ENCODE data around the gene POR.
"Not testable (repeated sequence)": the region's sequence is repeated elsewhere in the genome, so short reads cannot be mapped to it uniquely, and the experiment has no call there.

Gene POR

DNA sequence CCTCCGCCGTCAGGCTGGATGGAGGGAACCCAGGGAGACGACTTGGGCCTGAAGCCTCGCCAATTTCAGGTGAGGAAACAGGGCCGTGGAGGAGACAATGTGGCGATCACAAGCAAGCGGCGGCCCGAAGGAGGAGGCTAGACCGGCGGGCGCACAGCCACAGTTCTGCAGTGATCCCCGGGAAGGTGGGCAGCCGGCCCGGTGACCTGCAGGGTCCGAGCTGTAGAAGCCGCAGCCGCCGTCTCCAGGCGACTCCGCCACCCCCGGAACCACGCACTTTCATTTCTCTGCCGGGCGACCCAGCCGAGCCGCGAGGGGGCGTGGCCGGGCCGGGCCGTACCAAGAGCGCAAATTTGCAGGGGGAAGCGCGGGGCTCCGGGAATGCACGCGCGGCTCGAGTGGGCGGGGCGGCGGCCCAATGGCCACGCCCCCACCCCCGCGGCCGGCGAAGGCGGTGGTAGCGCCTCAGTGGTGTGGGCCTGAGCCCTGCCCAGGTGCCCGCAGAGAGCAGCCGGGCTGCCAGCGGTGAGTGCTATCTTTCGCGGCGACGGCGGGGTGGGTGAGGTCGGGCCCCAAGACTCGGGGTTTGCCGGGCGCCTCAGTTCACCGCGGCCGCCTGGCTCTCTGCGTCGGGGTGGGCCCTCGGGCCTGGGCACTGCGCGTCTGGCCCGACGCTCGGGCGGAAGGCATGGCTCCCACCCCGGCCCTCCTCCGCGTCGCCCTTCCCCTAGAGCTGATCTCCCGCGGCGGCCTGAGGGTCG, at the start of gene POR:
Gene POR (plus strand): TSS at position 501 of the 761 bp plus-strand sequence. CDS start 38,847 bp downstream, outside the sequence.
- DNase-seq: peak; percentile 96

DNA sequence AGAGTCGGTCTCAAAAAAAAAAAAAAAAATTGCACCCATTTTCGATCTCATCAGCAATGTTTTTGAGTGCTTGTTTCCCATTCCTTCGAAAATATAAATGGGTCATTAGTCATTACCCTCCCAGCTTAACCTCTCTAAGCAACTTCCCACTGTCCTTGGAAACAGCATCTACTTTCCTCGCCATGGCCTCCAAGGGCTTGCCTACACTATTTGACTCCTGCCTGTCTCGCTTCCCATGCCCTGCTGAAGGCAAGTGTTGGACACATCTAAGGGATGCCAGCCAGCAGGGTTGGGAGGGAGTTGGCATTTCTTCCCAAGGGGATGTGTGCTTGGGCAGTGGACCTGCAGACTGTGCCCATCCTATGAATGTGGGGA, 48.9 kb upstream of the POR start:
- DNase-seq: no peak

DNA sequence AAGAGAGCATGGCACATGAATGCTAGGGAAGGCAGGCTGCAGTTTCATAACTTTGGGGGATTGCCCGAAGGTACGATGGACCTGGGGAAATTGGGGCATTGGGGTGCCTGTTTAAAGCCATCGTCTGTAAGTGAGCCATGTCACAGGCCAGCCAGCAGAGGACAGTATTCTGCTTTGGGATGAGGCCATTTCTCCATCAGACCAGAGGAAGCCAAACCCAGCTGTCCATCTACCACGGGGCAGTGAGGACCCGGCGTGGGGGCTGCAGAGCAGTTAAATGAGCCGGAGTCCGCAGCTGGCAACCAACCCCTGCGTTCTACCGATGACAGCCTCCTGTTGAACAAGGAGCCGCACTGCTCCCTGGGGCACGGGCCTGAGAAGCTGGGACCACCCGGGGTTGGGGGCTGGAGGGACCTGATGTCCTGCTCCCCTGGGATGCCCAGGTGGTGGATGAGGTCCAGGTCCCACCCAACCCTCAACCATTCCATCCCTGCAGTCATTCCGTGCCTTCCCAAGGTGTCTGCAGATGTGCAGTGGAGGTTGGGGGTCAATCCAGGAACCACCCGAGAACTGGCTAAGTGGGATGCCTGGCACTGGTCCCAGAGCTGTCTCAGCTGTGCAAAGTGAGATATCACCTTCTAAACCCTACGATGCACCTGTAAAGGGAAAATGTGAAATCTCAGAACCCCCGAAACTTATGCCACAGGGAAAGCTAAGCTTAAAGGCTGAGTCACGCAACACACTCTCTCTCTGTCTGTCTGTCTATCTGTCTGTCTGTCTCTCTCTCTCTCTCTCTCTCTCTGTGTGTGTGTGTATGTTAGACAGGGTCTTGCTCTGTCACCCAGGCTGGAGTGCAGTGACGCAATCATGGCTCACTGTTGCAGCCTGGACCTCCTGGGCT, 48.2 kb upstream of the POR start:
- peak; percentile 31 to 35 for DNase-seq

DNA sequence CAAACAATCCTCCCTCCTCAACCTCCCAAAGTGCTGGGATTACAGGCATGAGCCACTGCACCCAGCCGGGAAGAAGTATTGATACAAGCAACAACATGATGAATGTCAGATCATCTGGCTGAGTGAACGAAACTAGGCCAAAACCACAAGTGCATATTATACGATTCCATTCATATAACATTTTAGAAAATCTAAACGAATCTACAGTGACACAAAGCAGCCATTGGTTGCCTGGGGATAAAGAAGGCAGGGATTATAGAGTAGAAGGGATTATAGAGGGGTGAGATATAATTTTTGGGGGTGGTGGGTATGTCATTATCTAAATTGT, 47.6 kb upstream of the POR start:
- no peak for DNase-seq

DNA sequence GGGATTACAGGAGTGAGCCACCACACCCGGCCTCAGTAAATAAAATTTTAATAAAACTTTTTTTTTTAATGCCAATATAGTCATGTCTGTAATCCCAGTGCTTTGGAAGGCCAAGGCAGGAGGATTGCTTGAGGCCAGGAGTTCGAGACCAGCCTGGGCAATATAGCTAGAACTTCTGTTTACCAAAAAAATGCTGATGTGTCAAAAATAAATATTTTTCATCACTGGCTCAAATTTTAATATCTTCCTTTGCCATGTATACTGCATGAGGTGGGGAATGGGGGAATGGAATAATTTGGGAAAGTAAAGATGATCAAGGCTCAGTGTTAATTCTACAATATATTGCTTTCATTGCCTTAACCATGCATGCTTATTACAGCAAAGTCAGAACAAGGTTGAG, 46.8 kb upstream of the POR start:
- no peak for DNase-seq

DNA sequence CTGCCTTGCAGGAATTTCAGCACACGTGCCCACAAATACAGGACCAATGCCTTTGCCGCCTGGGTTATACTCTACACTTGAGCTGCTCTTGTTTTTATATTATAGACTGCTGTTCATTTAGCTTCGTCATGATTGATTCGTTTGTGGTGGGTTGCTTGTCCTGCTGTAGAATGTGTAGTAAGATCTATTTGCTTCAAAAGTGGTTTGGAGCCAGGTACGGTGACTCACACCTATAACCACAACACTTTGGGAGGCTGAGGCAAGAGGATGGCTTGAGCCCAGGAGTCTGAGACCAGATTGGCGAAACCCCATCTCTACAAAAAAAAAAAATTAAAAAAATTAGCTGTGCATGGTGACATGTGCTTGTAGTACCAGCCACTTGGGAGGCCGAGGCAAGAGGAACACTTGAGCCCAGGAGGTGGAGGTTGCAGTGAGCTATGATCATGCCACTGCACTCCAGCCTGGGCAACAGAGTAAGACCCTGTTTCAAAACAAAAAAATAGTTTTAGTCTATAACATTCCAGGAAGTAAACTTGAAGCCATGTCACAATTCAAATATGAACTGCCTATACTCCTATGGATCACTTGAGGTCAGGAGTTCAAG, 45.1 kb upstream of the POR start:
- DNase-seq: no peak

DNA sequence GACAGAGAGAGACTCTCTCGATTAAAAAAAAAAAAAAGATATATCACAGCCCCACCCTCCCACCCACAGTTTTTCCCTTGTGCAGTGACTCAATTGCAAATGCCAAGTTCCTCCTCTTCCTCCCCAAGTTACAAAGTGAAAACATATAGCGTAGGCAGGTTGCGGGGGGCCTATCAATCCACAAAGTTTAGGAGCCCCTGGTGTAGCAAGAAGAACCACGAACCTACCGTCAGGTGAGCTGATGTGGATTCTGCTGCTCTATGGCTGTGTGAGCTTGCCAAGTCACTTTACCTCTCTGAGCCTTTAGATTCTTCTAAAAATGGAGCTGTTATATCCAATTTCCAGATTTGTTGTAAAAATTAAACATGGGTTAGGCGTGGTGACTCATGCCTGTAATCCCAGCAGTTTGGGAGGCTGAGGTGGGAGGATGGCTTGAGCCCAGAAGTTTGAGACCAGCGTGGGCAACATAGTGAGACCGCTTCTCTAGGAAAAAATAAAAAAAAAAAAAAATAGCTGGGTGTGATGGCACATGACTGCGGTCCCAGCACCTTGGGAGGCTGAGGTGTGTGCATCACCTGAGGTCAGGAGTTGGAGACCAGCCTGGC, 44.3 kb upstream of the POR start:
- no peak for DNase-seq

DNA sequence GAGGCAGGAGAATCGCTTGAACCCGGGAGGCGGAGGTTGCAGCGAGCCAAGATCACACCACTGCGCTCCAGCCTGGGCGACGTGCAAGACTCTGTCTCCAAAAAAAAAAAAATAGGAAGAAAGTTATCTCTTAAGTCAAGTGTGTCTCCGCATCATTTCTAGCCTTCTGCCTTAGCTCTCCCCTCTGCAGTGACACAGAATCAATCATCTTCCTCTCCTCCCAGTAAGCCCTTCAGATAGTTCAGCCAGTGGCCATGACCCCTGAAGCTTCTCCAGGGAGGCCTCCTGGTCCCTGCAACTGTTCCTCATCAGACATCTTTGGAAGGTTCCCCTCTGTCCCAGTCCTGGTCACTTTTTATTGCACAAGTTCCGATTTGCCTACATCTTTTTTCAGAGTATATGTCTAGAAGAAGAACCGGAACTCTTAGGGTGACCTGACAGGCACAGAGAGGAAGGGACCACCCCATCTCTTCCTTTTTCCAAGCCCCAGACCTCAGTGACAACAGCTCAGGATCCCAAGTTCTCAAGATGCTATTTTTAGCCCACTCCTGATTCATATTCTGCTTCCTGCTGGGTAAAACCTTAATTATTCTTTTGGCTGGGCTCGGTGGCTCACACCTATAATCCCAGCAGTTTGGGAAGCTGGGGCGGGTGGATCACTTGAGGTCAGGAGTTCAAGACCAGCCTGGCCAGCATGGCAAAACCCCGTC, 42.7 kb upstream of the POR start:
- no peak for DNase-seq

DNA sequence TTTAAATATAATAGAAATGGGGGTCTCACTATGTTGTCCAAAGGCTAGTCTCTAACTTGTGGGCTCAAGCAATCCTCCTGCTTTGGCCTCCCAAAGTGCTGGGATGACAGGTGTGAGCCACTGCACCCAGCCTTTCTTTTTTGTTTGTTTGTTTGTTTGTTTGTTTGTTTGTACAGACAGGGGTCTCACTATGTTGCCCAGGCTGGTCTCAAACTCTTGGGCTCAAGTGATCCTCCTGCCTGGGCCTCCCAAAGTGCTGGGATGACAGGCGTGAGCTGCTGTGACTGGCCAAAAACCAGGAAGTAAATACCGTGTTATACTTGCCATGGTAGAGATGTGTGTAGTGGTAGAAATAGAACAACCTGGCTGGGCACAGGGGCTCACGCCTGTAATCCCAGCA, 40.8 kb upstream of the POR start:
- not testable (repeated sequence) for DNase-seq

DNA sequence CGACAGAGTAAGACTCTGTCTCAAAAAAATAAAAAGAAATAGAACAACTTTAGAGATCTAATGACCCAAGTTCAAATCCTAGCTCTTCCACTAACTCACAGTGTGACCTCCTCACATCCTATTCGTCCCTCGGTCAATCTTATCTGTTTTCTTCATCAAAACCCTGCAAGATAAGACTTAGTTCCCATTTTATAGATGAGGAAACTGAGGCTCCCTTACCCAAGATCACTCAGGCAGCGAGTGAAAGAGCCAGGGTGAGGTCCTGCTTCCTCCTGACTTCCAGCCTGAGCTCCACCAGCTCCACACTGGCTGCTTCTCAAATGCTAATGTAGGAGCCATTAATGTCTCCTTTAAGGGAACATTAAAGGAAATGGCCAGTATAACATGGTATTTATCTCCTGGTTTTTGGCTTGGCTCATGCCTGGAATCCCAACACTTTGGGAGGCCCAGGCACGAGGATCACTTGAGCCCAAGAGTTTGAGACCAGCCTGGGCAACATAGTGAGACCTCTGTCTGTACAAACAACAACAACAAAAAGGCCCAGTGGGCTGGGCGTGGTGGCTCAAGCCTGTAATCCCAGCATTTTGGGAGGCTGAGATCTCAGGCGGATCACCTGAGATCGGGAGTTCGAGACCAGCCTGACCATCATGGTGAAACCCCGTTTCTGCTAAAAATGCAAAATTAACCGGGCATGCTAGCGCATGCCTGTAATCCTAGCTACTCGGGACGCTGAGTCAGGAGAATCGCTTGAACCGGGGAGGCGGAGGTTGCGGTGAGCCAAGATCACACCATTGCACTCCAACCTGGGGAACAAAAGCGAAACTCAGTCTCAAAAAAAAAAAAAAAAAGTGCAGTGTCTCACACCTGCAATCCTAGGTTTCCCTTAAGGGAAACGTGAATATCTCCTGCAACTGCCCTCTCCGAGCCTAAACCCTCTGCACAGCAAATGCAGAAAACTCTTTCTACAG, 39.6 kb upstream of the POR start:
- no peak for DNase-seq

DNA sequence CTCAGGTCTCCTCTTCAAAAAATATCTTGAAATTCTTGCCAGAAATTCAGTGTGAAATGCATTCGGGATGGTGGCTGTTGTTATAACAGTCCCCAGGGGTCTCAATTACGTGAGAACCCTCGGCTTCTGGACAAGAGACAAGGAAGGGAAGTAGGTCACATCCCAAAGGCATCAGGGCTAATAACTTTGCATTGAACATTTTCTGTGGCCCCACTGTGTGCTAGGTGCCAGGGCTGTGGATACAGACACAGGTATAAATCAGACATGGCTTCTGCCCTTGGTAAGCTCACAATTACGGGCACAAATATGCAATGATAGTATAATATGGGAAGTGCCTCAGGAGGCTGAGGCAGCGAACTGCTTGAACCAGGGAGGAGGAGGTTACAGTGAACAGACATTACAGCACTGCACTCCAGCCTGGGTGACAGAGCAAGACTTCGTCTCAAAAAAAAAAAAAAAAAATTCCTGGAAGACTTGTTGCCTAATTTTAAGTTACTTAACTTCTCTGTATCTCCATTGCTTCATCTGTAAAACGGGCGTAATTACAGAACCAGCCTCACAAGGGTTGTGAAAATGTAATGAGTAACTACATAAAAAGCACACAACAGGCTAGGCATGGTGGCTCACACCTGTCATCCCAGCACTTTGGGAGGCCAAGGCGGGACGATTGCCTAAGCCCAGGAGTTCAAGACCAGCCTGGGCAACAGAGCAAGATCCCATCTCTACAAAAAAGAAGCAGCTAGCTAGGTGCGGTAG, 38.7 kb upstream of the POR start:
- no peak for DNase-seq

DNA sequence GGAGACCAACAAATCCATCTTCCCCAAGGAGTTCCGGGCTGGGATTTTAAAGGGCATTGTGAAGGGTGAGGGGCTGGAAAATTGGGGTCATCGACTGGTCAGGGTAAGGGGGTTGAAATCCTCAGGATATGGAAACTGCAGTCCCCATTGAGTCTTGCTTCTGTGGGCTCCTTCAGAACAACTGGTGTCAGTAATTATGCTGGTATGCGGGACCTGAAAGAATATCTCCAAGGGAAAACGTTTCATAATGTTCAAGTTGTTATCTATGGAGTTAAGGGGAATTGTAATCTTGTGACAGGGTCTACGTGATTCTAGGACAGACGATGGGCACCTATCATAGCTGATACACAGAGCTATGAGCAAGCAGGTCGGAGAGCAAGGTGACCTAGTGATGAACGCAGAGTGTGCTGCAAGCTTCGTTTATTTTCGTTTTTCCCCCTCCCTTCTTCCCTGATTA, 36.6 kb upstream of the POR start:
- no peak for DNase-seq

DNA sequence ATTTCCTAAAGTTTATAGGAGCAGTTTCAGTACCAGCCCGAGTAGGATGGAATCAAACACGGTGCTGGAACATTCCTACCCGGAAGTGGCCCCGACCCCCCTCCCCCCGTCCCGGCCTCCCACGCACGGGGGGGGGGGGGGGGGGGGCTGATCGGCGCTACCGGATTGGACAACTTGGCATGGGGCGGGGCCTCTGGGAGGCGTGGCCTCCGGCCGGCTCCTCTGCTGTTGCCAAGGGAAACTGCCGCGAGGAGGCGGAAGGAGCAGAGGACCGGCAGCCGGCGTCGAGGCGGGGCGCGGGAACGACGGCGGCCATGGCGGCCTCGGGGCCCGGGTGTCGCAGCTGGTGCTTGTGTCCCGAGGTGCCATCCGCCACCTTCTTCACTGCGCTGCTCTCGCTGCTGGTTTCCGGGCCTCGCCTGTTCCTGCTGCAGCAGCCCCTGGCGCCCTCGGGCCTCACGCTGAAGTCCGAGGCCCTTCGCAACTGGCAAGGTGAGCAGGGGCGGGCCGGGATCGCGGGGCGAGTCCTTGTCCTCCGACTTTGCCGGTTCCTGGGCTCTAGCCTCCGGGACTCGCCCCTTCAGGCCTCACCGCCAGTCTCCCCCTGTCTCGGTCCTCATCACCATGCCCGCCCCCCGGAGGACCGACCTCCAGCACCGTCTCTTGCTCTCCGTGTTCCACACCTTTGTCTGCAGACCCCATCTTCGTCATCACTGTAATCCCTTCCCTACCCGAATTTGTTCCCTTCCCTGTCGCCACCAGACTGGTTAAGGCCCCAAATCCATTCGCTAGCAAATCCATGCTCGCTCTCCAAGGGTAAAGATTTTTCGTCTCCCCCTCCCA, 36.0 kb upstream of the POR start, which contains the start of gene RHBDD2:
Gene RHBDD2 (plus strand): TSS at position 266 of the 843 bp plus-strand sequence. CDS start 49 bp downstream, at position 315.
- DNase-seq: peak; percentile 96

DNA sequence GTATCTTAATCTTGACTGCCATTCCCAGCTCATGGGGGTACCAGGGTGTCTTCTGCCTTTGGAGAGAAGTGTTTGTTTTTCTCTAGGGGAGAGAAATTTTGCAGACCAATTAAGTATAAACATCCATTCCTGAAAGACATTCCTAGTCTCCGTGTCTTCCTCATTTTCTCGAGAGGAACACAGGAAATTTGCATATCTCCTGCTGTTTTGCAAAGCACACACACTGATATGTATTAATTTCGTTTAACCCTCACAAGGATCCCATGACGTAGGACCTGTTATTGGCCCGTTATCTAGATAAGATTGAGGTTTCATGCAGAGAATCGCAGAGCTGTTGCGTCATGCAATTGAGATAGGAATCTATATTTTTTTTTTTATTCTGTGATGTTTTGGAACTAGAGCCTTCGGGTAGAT, 35.2 kb upstream of the POR start:
- peak in 1 of 2 experiments; percentile 24 for DNase-seq

DNA sequence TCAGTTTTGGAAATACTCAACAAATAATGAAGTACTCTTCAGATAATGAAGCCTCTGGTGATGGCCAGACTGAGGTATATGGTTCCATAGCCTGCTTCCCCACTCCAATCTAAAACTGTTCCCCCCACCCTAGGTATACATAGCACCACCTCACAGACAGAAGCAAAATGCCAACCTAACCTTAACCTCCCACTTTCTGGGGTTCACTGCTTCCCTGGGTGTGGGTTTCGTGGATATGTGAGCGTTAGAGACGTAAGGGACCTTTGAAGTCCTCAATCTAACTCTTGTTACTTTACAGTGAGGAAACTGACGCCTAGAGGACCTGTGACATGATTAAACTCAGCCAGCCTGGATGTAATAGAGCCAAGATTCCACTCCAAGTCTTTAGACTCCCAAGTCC, 34.7 kb upstream of the POR start:
- no peak for DNase-seq

DNA sequence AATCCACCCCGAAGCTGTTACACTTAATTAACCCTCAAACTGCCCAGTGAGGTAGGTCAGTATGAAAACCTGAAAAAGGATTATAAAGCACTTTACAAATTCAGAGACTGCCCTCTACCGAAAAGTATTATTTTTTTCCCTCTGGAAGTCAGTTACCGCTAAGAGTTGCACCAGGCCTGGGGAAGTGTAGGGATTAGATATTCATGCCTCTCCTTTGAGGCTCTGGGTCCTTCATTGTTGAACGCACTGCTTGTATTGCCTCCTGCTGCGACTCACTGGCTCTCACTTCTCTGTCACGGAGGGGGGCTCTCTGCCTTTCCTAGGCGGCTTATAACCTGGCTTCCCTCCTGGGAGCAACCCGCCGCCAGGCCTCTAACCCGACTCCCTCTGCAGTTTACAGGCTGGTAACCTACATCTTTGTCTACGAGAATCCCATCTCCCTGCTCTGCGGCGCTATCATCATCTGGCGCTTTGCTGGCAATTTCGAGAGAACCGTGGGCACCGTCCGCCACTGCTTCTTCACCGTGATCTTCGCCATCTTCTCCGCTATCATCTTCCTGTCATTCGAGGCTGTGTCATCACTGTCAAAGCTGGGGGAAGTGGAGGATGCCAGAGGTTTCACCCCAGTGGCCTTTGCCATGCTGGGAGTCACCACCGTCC, 33.4 kb upstream of the POR start:
- DNase-seq: no peak

DNA sequence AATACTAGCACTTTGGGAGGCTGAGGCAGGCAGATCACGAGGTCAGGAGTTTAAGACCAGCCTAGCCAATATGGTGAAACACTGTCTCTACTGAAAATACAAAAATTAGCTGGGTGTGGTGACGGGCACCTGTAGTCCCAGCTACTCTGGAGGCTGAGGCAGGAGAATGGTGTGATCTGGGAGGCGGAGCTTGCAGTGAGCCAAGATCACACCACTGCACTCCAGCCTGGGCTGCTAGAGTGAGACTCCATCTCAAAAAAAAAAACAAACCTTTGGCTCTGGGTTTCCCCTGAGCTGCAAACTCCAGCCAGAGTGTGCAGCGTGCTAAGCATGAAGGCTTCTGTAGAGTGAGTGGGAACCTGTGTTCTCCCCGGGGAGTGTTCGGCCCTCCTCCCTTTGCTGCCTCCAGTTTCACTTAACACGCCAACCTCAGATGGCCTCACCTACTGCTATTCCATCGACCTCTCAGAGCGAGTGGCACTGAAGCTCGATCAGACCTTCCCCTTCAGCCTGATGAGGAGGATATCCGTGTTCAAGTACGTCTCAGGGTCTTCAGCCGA, 31.6 kb upstream of the POR start:
- DNase-seq: not testable (repeated sequence)

DNA sequence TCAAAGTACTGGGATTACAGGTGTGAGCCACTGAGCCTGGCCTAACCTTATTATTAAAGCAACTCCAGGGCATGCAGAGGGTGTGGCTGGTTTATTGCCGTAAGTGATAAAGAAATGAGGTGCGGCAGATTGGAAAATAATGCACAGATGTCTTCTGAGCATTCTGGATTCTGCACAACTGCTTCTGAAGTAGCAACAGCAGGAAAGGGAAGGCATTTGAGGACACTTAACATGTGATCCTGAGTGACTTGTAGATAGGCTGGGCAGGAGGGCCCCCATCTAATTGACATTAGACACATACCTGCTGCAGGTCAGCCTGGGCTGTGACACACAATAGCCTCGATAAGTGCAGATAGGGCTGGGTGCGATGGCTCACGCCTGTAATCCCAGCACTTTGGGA, 30.5 kb upstream of the POR start:
- no peak for DNase-seq

DNA sequence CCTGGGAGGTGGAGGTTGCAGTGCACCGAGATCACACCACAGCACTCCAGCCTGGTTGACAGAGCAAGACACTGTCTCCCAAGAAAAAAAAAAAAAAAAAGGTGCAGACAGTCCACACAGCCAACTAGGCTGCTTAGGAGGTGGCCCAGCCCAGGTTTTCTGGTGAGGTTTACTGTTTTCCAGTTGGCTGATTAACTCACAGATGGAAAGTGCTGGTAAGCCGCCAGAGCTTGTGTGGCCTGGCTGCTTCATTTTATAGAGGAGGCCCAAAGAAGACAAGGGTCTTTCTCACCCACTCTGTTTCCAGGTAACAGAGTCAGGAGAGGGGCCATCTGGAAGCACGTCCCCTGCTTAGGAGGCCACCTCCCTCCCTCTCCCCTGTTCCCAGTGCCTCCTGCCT, 29.9 kb upstream of the POR start:
- DNase-seq: no peak

All from activated CD4-positive, alpha-beta T cell treated with anti-CD3 and anti-CD28 coated beads, Interleukin-2, amount 50 U/mL, for 4 hours (primary cell).